GM20431 (cell line): ENCODE results near the gene HCRTR1.

Experiments used
- in situ Hi-C: fragments of 300-500 bp; cut with MseI, MboI; formaldehyde crosslinking; loops from one replicate; pipeline ENCODE4 v1.15.0; 2020; ENCODE audit warnings: low sequenced_read_pairs; ENCODE audit not compliant: unreplicated experiment

HCRTR1 gene

DNA sequence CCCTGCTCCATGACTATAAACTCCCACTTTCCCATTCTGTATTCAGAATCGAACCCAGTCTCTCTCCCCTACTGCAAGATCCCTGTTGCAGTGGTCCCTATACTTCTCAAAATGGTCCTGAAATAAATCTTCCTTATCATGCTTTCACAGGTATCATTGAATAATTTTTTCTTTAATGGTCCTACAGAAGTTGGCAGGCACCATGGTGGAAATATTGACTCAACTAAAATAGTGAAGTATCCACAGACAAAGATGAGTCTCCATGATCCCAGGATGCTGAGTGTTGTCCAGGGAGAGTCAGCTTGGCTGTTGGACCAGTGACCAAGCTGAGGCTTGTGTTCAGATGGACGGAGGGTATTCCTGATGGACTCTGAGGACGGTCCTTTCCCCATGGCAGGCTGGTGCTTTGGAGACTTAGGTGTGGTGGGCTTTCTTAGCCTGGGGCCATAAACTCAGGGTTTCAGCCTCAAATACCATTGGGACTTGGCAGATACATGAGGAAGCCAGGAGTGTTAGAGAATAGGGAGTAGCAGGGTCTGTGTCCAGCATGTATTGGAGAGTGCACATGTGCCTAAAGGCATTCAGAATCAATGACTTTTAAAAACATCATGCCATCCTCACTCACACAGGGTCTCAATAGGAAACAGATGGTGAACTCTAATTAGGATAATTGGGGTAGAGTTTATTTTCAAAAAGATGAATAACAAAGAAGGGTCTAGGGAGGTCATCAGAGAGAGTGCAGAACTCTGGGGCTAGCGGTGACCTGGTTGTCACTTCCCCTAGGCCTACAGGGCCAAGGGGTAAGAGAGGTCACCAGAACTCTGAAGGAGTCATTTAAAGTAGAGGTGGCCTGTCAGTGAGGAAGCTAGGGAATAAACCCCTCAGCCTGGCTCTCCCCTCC lies 21.4 kb upstream of the HCRTR1 start:
- in situ Hi-C loops = no loop called here

DNA sequence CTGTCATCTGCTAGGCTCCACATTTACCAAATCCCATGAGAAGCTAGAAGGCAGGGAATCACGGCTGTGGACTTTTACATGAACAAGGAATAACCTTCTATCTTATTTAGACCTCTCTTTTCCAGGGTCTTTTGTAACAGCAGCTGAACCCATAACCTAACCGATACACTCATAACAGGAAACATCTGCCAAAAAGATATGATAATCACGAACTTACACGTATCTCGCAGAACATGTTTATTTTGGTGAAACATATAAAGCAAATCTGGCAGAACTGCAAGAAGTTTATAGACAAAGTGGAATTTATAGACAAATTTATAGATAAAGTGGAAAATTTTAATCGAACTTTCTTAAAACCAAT lies 20.8 kb upstream of the HCRTR1 start:
- in situ Hi-C loops = no loop called here

GRCh38 chr1:31598980-31599379 lies 18.5 kb upstream of the HCRTR1 start:
- in situ Hi-C loops = no loop called here

DNA sequence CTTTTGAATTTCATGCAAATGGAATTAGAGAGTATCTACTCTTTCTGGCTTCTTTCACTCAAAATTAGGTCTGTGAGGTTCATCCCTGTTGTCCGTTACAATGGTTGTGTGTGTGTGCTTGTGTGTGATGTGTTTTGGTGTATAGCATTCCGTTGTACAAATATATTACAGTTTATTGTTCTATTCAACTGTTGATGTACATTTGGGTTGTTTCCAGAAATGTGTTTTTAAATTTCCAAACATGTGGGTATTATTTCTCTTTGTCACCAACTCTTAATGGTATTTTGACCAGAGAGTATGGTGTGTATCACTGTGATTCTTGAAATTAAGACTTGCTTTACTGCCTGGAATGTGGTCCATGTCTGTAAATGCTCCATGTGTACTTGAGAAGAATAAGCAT lies 16.8 kb upstream of the HCRTR1 start:
- in situ Hi-C loops = no loop called here

DNA sequence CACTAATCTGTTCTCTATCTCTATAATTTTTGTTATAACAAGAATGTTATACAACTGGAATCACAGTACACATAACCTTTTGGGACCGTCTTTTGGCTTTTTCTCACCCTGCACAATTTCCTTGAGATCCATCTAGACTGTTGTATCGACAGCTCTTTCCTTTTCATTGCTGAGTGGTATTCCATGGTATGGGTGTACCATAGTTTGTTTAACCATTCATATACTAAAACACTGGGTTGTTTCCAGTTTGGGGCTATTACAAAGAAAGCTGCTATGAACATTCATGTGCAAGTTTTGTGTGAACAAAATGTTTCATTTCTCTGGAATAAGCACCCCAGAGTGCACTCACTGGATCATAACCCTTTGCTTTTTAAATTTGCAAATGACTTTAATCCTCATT lies 15.4 kb upstream of the HCRTR1 start:
- in situ Hi-C loops = no loop called here

DNA sequence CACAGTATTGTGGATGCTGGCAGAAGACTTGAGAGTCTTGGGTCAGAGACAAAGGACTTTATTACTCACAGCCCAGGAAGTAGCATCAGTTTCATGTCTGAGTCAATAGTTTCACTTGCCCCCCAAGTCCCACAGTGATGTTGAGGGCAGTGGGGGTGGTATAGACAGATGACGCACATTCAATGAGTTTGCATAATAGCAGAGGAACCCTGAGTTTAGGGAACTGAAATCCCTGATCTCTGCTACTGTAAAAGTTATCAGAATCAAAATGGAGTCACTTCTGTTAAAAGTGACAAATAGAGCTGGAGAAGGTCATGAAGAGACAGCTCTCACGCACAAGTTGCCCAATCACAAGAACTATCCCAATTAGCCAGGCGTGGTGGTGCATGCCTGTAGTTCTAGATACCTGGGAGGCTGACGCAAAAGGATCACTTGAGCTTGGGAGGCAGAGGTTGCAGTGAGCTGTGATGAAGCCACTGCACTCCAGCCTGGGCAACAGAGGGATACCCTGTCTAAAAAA lies 11.5 kb upstream of the HCRTR1 start:
- in situ Hi-C loops = no loop called here

DNA sequence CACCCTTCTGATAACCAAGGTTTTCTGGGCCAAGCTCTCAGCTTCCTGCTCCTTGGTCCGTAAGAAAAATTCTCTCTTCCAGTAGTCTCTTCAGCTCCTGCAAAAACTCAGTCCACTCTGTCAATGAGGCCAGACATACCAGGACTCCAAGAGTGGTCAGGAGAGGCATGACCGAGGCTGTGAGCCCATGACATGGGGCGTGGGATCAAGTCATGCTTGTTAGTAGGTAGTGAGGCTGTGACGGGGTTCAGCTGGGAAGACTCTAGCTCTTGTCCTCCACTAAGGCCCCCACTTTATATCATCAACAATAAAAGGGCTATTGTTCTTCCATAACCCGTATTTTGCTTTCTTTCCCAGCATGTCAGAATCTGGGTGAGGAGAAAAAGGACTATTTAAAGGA lies 10.1 kb upstream of the HCRTR1 start:
- in situ Hi-C loops = no loop called here

DNA sequence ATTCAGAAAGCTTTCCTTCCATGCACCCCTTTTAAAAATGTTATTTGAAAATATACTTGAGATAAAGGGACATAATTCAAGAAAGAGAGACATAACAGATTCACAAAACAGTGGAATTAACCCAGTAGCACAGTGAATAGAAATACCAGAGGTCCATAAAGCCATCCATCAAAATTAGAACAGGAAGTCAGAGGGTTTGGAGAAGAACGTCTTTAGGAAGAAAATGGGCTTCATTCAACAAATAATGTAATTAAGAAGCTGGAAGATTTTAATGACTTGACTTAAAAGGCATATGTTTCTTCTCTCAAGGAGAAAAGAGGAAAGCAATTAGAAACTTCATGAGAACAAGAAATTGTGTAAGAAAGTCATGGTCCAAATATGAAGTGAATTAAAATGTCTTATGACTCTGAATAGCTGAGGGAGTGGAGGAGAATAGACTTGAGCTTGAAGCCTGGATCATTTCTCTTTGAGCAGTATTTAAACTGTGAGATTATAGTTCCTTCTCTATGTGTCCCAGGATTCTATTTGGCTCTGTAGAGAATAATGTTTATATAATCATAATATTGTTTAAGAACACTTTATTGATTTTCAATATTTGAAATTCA lies 7.9 kb upstream of the HCRTR1 start:
- in situ Hi-C loops = no loop called here

DNA sequence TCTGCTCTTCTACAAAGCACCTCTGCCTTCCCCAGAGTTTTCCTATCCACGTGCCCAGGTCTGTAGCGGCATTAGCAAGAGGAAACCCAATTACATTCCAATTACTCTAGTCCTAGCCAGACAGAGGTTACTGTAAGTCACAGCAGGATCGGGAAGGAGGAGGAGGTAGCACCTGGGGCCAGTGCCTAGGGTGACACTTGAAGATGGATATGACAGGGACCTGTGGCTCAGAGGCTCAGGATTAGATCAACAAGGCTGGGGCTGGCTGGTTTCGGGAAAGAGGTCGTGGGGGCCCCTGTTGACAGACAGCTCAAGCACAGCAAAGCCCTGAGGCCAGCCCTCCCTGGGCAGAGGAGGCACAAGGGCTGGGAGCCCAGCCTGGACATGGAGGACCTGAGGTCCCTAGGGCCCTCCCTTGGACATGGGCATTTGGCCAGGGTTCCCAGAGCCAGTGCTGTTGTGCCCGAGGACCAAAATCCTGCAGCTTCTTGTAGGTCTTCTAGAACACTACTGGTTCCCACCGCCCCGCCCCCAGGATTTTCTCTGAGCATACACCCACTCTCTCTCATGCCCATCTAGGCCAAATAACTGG lies 3.0 kb upstream of the HCRTR1 start:
- in situ Hi-C loops = no loop called here

GRCh38 chr1:31615414-31615813 lies 2.1 kb upstream of the HCRTR1 start:
- in situ Hi-C loops = no loop called here

DNA sequence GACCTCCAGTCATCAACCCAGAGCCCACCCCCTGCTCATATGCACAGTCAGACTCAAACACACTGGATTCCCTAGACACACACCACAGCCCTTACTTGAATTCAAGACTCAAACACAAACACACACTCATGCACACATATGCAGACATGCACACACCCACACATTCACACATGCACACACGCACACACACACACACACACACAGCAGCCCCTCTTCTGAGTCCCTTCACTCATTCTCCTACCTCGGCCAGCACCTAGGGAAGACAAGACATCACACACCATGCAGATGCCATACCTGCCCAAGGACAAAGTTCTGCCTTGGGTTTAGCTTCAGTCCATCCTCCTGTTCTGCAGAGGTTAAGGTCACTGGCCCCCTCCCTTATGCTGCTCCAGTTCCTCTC lies 1.6 kb upstream of the HCRTR1 start:
- in situ Hi-C loops = no loop called here

GRCh38 chr1:31617916-31618746 lies 642 bp downstream of the HCRTR1 start:
- in situ Hi-C loops = no loop called here

DNA sequence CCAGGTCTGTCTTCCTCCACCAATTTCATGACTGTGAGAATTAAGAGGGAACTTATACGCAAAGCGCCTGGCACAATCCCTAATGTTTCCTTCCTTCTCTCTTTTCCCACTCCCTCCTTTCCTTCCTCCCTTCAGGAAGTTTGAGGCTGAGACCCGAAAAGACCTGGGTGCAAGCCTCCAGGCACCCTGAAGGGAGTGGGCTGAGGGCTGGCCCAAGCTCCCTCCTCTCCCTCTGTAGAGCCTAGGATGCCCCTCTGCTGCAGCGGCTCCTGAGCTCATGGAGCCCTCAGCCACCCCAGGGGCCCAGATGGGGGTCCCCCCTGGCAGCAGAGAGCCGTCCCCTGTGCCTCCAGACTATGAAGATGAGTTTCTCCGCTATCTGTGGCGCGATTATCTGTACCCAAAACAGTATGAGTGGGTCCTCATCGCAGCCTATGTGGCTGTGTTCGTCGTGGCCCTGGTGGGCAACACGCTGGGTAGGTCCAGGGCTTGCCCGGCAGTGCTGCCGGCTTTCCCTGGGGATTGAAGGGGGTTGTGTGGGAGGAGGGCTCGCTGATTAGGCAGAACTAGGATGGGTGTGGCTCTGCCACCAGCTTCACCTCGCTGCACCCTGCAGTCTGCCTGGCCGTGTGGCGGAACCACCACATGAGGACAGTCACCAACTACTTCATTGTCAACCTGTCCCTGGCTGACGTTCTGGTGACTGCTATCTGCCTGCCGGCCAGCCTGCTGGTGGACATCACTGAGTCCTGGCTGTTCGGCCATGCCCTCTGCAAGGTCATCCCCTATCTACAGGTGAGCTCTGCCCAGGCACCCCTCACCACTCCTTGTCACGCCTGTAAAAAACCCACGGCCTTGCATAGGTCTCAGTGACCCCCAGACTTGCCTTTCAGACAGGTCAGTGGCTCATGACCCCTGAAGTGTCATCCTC lies 1.7 kb downstream of the HCRTR1 start:
- in situ Hi-C loops = no loop called here

DNA sequence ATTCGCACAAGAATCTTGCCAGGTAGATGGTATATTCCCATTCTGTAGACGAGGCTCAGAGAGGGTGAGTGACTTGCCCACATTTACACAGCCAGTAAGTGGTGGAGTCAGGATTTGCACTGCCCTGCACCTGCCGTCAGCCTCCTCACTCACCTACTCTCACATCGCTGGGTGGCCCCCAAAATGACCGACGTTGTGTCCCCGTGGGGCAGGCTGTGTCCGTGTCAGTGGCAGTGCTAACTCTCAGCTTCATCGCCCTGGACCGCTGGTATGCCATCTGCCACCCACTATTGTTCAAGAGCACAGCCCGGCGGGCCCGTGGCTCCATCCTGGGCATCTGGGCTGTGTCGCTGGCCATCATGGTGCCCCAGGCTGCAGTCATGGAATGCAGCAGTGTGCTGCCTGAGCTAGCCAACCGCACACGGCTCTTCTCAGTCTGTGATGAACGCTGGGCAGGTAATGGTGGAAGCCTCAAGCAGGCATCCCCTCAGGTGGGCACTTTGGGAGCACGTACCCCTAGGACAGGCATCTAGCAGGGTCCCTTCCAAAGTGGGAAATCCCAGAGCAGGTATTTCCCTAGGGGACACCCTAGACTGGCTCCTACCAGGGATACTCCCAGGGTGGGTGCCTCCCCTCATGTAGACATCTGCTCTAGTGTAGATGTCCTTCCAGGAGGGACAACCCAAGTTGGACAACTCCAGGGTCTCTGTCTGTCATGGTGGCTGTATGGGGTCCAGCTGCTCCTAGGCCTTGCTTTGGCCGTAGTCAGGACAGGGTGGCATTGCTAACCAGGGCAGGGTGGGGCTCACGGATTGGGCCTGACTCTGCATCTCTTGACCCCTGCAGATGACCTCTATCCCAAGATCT lies 3.4 kb downstream of the HCRTR1 start:
- in situ Hi-C loops = no loop called here

GRCh38 chr1:31621498-31621820 lies 4.0 kb downstream of the HCRTR1 start:
- in situ Hi-C loops = no loop called here

DNA sequence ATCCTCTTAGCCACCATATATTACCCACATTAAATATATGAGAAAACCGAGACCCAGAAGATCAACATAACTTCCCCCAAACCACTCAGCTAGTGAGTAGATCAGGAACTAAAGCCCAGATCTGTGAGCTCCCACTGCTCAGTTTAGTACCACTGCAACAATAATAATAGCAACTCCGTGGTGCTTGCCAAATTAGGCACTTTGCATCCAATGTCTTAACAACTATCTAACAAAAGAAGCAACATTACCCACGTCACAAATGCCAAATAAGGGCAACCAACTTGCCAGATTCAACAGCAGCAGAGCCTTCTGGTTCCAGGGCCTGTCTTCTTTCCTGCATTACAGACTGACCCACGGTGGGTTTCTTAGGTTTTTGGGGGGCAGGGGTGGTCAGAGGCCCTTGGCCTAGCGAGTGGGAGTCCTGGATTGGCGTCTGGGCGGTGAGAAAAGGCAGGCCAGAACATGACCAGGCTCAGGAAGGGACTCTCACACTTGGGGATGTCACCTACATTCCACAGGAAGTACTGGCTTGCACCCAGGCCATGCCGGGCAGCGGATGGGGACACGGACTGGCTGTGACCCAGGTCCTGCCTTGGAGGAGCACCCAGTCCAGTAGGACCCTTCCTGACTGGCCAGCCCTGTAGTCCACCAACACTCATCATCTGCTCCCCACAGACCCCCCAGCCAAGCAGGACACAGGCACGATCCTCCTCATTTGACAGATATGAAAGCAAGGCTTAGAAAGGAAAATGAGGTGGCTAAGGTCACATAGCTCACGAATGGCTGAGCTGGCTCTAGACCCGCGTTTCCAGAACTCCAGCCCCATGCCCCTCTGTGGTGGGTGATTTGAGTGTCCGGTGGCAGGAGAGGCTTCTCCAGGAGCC lies 4.6 kb downstream of the HCRTR1 start:
- in situ Hi-C loops = no loop called here

GRCh38 chr1:31623365-31623764 lies 5.9 kb downstream of the HCRTR1 start:
- in situ Hi-C loops = no loop called here

DNA sequence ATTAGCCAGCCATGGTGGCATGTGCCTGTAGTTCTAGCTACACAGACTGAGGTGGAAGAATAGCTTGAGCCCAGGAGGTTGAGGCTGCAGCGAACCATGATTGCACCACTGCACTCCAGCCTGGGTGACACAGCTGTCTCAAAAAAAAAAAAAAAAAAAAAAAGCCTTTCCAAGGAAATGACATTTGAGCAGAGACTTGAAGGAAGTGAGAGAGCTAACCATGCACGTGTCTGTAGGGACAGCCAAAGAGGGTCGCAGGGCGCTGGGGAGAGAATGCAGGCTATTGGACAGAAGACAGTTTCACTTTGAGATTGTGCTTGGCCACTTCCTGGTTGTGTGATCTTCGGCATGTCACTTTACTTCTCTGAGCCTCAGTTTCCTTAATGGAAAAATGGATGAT lies 6.8 kb downstream of the HCRTR1 start:
- in situ Hi-C loops = no loop called here
